ENCODE measurements around the gene NEU2.
"Not testable (repeated sequence)": the region's sequence is repeated elsewhere in the genome, so short reads cannot be mapped to it uniquely, and the experiment has no call there.

The NEU2 gene

DNA sequence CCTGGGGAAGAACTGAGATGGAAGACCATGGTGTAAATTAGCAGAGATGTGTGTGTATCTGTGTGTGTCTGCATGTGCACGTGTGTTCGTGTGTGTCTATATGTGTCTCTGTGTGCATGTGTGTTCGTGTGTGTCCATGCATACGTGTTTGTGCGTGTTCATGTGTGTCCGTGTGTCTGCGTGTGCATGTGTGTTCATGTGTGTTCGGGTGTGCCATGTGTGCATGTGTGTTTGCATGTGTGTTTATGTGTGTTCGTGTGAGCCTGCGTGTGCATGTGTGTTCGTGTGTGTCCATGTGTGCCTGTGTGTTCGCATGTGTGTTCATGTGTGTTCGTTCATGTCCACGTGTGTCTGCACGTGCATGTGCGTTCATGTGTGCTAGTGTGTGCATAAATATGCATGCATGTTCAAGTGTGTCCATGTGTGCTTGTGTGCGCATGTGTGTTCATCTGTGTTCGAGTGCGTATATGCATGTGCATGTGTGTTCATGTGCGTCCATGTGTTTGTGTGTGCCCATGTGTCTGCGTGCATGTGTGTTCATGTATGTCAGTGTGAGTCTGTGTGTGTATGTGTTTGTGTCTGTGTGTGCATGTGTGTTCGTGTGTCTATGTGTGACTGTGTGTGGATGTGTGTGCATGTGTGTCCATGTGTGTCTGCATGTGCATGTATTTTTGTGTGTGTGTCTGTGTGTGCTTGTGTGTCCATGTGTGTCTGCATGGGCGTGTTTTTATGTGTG is 3.1 kb downstream of the NEU2 start:
- no peak for DNase-seq (ENCODE audit: low spot score)

GRCh38 chr2:233036162-233036838 is 3.8 kb downstream of the NEU2 start:
- no peak for DNase-seq (ENCODE audit: low spot score)

GRCh38 chr2:233037078-233037477 is 4.6 kb downstream of the NEU2 start:
- DNase-seq (ENCODE audit: low spot score) = no peak

DNA sequence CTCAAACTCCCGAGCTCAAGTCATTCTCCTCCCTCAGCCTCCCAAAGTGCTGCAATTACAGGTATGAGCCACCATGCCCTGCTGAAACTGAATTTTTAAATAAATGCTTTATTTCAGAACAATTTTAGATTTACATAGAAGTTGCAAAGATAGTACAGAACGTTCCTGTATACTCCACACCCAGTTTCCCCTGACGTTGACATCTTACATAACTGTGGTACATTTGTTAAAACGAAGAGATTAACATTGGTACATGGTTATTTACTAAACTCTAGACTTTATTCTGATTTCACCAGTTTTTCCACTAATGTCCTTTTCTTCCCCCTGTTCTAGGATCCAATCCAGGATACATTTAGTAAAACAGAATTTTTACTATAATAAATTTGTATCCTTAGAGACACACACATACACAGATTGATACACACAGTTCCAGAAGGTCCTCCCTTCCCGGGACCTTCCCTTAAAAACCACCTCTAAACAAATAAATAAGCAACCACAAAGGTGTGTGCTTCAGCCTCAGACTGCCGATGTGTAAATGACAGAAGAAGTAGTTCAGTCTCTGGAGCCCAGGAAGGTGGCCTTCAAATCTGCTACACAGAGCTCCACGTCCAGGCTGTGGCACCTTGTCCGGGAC is 6.9 kb downstream of the NEU2 start:
- no peak for DNase-seq (ENCODE audit: low spot score)

DNA sequence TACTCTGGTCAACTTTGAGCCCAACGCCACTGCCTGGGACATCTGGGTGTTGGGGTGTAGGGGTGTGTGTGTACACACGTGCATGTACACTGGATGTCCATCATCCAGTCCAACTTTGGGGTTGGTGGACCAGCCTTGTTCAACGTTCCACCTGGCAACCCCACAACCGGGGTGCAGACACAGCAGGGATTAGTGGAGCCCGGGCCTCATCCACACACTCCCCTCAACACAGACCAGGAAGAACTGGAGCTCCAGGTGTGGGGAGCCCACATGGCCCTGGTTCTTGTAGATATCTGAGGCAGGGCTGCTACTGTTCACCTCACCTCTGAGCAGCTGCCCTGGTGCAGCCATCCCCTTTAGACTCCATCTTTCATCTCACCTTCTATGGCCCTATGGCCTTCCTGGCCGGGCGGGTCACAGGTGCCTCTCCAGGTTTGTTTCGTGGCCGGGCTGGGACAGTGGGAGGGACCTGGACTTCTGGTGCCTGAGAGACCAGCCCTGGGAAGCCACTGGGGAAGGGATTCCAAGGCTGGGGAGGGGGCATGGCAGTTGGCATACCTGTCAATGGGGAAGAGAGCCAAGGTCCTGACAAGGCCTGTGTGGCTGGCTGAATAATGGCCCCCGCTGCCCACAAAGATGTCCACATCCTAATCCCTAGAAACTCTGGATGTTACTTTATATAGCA is 7.5 kb downstream of the NEU2 start:
- no peak for DNase-seq (ENCODE audit: low spot score)

- DNase-seq (ENCODE audit: low spot score) = no peak
Observed at GRCh38 chr2:233040571-233040970, 8.1 kb downstream of the NEU2 start.

GRCh38 chr2:233041722-233042323 is 9.4 kb downstream of the NEU2 start:
- DNase-seq (ENCODE audit: low spot score) = no peak

DNA sequence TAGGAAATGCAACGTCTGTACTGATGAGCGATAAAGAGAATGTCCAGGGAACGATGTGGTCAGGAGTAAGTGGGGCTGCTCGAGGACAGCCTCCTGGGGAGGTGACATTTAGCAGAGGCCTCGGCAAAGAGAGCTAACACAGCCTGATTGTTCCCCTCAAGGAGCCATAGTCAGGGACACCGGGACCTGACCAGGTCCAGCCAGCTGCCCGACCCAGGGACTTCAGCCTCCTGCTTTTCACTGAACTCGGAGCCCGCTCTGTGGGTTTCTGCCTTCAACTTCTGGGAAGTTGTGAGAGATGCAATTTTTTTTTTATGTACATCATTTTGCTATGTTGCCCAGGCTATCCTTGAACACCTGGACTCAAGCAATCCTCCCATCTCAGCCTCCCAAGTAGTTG is 10.1 kb downstream of the NEU2 start:
- DNase-seq (ENCODE audit: low spot score) = no peak

GRCh38 chr2:233044974-233045605 is 12.6 kb downstream of the NEU2 start:
- no peak for DNase-seq (ENCODE audit: low spot score)

DNA sequence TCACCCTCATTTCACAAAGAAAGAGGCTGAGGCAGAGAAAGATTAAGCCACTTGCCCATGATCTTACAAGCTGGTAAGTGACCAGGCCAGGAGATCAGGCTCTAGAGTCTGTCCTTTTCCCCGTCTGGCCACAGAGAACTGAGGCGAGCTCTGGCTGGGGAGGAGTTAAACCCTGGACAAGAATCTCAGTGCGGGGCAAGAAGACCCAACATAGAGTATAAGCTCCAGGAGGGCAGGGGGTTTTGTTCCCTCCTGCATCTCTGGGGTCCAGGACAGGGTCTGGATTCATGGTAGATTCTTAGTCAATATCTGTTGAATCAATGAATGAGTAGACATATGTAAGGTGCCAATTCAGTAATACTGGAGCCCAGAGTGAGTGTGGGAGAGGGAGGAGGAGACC is 14.7 kb downstream of the NEU2 start:
- no peak for DNase-seq (ENCODE audit: low spot score)

GRCh38 chr2:233047667-233048066 is 15.2 kb downstream of the NEU2 start:
- no peak for DNase-seq (ENCODE audit: low spot score)

DNA sequence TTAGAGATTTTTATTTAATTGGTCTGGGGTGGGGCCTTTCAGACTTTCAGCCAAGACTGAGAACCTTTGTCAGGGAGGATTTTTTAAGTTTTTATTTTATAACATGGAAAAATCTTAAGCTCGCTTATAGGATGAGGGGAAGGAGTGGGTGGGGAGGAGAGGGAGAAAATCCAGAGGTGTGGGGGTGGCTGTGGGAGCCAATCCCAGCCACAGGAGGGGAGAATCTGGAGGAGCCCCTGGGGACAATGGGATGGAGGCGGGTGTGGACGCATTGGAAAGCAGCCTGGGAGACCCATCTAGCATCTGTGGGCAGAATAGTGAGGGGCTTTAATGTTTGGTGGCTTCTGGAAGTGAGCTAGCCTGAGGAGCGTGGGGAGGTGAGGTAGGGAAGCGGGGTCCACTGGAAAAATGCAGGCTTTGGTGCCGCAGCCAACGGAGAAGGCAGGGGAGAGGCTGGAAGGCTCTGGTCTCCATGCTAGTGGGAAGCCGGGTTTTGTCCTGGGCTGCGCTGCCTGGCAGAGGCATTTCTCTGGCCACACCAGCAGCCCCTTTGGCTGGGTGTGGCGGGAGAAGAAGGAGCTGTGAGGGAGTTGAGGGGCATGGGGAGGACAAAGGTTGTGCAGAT is 16.2 kb downstream of the NEU2 start:
- no peak for DNase-seq (ENCODE audit: low spot score)

GRCh38 chr2:233049194-233049761 is 16.8 kb downstream of the NEU2 start:
- no peak for DNase-seq (ENCODE audit: low spot score)

DNA sequence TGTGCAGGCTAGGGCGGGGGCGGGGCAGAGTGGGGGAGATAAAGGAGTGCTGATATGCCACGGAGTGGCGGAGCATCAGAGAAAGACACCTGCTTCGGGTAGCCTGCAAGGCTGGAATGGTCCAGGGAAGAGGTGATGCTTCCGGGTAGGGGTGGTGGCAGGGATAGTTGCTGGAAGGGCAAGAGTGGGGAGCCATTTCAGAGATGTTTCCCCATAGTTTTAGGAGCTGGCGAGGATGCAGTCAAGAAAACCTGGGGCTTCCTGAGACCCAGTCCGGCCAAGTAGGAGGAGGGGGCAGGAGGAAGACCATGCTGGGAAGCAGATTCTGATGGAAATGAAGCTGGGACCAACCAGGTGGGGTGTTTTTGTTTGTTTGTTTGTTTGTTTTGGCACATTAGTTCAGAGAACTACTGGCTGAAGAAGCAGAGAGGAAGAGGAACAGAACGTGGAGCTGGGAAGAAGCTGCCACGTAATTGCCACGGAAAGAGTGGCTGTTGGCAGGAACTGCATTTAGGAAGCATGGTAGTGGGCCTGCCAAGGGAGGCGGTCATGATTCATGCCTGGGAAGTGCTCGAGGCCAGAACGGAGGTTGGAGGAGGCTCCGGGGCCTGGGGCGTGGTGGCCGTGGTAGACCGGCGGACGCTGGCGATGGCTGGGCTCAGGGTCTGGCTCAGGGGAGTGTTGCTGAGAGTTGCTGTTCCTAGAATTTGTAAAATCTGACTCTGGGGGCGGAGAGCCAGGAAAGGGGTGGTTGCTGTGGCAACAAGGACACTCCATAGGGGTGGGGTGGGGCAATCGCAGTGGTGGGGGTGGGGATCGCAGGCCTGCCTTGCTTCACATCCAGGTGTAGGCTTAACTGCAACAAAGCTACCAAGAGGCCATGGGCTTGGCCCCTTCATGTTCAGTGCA is 19.0 kb downstream of the NEU2 start:
- DNase-seq (ENCODE audit: low spot score) = no peak

GRCh38 chr2:233052517-233052916 is 20.0 kb downstream of the NEU2 start:
- not testable (repeated sequence) for DNase-seq (ENCODE audit: low spot score)

GRCh38 chr2:233053928-233054784 is 21.7 kb downstream of the NEU2 start:
- DNase-seq (ENCODE audit: low spot score) = peak; percentile 56

- DNase-seq (ENCODE audit: low spot score) = no peak
Observed at GRCh38 chr2:233055362-233055761, 22.9 kb downstream of the NEU2 start.

DNA sequence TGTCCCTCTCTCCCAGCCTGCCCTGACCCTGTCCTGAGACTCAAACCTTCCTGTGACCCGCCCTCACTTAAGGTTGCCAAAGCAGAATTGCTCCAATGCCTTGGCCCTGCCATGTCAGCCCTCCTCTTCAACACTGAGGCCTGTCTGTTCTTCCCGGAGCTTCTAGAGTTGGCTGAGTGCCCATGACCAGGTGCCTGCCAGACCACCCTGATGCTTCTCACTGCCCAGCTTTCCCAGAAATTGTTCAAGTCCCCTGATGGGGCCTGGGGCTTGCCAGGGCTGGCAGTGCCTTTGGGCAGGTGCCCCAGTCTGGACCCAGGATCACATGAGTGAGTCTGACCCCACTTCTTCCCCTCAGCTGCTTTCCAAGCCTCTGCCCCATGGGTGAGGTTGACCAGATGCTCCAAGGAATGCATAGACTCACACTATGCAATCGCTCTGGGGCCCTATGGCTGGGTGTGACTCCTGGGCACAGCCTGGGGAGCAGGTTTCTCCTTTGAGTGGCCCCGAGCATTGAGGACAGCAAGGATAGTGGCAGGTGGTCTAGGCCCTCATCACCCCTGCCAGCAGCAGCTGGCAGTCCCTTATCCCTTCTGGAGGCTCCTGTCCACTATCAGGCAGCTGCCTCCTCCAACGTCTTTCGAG is 24.6 kb downstream of the NEU2 start:
- DNase-seq (ENCODE audit: low spot score) = no peak
